ENCODE data around the gene OR8G1.
A peak's percentile ranks its signal among the peaks of the same experiment; 100 is the strongest.

The OR8G1 gene

DNA sequence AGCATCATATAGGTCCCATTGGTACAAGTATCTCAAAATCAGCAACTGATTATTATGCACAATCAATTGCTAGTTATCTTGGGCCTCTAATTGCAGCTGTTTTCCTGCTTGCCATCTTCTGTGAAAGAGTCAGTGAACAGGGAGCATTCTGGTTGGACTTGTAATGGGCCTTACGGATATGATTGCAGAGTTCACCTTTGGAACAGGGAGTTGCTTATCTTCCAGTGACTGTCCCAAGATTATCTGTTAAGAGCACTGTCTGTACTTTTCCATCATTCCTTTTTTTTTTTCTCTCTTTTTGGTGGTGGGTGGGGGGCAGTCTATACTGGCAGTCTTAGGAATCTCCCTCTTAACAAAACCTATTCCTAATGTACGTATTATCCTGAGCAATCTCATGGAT lies 33.1 kb downstream of the OR8G1 start:
- H3K9me3 ChIP-seq (ENCODE audit: severe bottlenecking): no peaks in the 10 kb centered on the region
- H3K27ac ChIP-seq: no peak overlapping the region
- H3K4me3 ChIP-seq (ENCODE audit: low read depth, low read length): no peak overlapping the region
- no peaks in the 10 kb centered on the region for H3K27me3 ChIP-seq (ENCODE audit: insufficient read depth, low read depth, severe bottlenecking)
- H3K36me3 ChIP-seq: no peaks in the 10 kb centered on the region
- TF ChIP-seq, protein P1, sequence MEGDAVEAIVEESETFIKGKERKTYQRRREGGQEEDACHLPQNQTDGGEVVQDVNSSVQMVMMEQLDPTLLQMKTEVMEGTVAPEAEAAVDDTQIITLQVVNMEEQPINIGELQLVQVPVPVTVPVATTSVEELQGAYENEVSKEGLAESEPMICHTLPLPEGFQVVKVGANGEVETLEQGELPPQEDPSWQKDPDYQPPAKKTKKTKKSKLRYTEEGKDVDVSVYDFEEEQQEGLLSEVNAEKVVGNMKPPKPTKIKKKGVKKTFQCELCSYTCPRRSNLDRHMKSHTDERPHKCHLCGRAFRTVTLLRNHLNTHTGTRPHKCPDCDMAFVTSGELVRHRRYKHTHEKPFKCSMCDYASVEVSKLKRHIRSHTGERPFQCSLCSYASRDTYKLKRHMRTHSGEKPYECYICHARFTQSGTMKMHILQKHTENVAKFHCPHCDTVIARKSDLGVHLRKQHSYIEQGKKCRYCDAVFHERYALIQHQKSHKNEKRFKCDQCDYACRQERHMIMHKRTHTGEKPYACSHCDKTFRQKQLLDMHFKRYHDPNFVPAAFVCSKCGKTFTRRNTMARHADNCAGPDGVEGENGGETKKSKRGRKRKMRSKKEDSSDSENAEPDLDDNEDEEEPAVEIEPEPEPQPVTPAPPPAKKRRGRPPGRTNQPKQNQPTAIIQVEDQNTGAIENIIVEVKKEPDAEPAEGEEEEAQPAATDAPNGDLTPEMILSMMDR (IDR thresholded peaks at IDR 0.05; ENCODE audit: low read depth, low read length): no peak
- DNase-seq: no peak

DNA sequence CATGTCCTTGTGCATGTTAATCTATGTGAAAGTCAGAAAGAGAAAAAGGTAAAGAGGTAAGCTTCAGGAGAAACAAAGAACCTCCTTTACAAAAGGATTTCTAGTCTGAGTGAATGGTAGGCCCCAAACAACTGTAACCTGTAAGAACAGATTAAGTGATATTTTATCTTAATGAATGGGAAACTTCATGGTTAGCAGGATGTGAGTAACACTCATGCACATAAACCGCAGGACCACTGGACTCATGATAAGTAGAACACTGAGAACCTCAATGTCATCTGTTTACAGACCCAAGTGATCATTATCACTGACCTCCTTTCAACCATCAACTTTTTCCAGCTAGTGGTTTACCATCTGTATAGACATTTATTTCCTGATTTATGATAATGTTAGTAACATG lies 35.2 kb downstream of the OR8G1 start:
- H3K27me3 ChIP-seq (ENCODE audit: insufficient read depth, low read depth, severe bottlenecking): no peaks in the 10 kb centered on the region
- H3K36me3 ChIP-seq: no peaks in the 10 kb centered on the region
- H3K27ac ChIP-seq: no peak overlapping the region
- H3K4me3 ChIP-seq (ENCODE audit: low read depth, low read length): no peak overlapping the region
- no peak for DNase-seq
- TF ChIP-seq, protein P1 (IDR thresholded peaks at IDR 0.05; ENCODE audit: low read depth, low read length): no peak
- H3K9me3 ChIP-seq (ENCODE audit: severe bottlenecking): no peaks in the 10 kb centered on the region

- DNase-seq: no peak
- no peaks in the 10 kb centered on the region for H3K27me3 ChIP-seq (ENCODE audit: insufficient read depth, low read depth, severe bottlenecking)
- TF ChIP-seq, protein P1 (IDR thresholded peaks at IDR 0.05; ENCODE audit: low read depth, low read length): no peak
- no peaks in the 10 kb centered on the region for H3K36me3 ChIP-seq
- no peak overlapping the region for H3K27ac ChIP-seq
- no peak overlapping the region for H3K4me3 ChIP-seq (ENCODE audit: low read depth, low read length)
- no peaks in the 10 kb centered on the region for H3K9me3 ChIP-seq (ENCODE audit: severe bottlenecking)
Measured at GRCh38 chr11:124277207-124277606, 36.3 kb downstream of the OR8G1 start.

DNA sequence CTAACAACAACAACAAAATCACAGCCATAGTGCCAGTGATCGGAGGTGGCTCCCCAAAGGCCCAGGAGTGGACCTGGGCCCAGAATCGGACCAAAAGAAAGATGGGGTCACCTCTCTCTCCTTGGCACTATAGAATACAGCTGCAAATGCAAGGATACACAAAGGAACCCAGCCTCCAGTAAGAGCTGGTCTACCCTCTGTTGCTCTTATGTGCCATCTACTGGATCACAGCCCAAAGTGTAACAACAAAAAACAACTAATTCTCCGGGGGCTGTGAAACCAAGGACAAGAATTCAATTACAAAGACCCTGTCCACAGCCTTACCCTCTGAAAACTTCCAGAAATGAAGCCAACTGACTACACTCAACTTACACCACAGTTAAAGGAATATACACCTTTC lies 36.9 kb downstream of the OR8G1 start:
- Histone ChIP-seq H3K4me3 (ENCODE audit: low read depth, low read length) (no peak overlapping the region), H3K27ac (no peak overlapping the region), H3K9me3 (ENCODE audit: severe bottlenecking) (no peaks in the 10 kb centered on the region), H3K27me3 (ENCODE audit: insufficient read depth, low read depth, severe bottlenecking) (no peaks in the 10 kb centered on the region), H3K36me3 (no peaks in the 10 kb centered on the region)
- DNase-seq: no peak
- TF ChIP-seq, protein P1 (IDR thresholded peaks at IDR 0.05; ENCODE audit: low read depth, low read length): peak; percentile 44

GRCh38 chr11:124278261-124278660 lies 37.4 kb downstream of the OR8G1 start:
- H3K9me3 ChIP-seq (ENCODE audit: severe bottlenecking): no peaks in the 10 kb centered on the region
- no peaks in the 10 kb centered on the region for H3K36me3 ChIP-seq
- H3K4me3 ChIP-seq (ENCODE audit: low read depth, low read length): no peak overlapping the region
- DNase-seq: no peak
- H3K27me3 ChIP-seq (ENCODE audit: insufficient read depth, low read depth, severe bottlenecking): no peaks in the 10 kb centered on the region
- TF ChIP-seq, protein P1 (IDR thresholded peaks at IDR 0.05; ENCODE audit: low read depth, low read length): no peak
- no peak overlapping the region for H3K27ac ChIP-seq

DNA sequence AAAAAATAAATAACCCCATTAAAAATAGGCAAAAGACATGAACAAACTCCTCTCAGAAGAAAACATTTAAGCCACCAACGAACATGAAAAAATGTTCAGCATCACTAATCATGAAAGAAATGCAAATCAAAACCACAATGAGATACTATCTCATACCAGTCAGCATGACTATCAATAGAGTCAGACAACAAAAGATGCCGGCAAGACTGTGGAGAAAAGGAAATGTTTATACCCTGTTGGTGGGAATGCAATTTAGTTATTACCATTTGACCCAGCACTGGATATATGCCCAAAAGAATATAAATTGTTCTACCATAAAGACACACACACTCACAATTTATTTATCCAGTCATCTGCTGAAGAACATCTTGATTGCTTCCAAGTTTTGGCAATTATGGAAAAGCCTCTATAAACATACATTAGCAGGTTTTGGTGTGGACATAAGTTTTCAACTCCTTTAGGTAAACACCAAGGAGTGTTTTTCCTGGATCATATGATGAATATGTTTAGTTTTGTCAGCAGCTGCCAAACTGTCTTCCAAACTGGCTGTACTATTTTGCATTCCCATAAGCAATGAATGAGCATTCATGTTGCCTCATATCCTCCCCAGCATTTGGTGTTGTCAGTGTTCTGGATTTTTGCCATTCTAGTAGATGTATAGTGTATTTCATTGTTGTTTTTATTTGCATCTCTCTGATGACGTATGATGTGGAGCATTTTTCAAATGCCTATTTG lies 44.9 kb downstream of the OR8G1 start:
- no peak overlapping the region for H3K27ac ChIP-seq
- peaks cover 5% of the 10 kb centered on the region for H3K9me3 ChIP-seq (ENCODE audit: severe bottlenecking)
- DNase-seq: no peak
- no peak overlapping the region for H3K4me3 ChIP-seq (ENCODE audit: low read depth, low read length)
- H3K27me3 ChIP-seq (ENCODE audit: insufficient read depth, low read depth, severe bottlenecking): no peaks in the 10 kb centered on the region
- TF ChIP-seq, protein P1 (IDR thresholded peaks at IDR 0.05; ENCODE audit: low read depth, low read length): no peak
- H3K36me3 ChIP-seq: no peaks in the 10 kb centered on the region
